Hepatocyte (in vitro differentiated cells): ENCODE measurements around the gene PCDHA1. TPM values are rescaled to one million over a fixed set of nuclear protein-coding genes. Genes with fewer than 3 reads are reported as not detected.
A peak's percentile ranks its signal among the peaks of the same experiment; 100 is the strongest.

ENCODE experiments used
- DNase-seq: peaks from one replicate; pipeline ENCODE4 v3.0.0-alpha.2; 2016; ENCODE audit warnings: low spot score
- H2AFZ ChIP-seq: fragments of 200-600 bp; sonication (generic); 2 replicates; pipeline ENCODE4 v1.6.0; 2016; ENCODE audit warnings: antibody characterized with exemption, mild to moderate bottlenecking
- H3K27ac ChIP-seq: fragments of 200-600 bp; sonication (generic); 2 replicates; pipeline ENCODE4 v1.5.1; 2016; ENCODE audit warnings: mild to moderate bottlenecking
- H3K27me3 ChIP-seq: fragments of 200-600 bp; sonication (generic); 2 replicates; pipeline ENCODE4 v1.6.1; 2016
- H3K36me3 ChIP-seq: fragments of 200-600 bp; sonication (generic); replicated peaks from 2 replicates; pipeline ENCODE4 v1.5.1; 2016; ENCODE audit warnings: low read depth; ENCODE audit not compliant: insufficient read depth
- H3K4me1 ChIP-seq: fragments of 200-600 bp; sonication (generic); 2 replicates; pipeline ENCODE4 v1.5.1; 2016; ENCODE audit warnings: mild to moderate bottlenecking, moderate library complexity; ENCODE audit not compliant: insufficient read depth
- H3K4me2 ChIP-seq: fragments of 200-600 bp; sonication (generic); 2 replicates; pipeline ENCODE4 v1.6.0; 2016
- H3K4me3 ChIP-seq: fragments of 200-600 bp; sonication (generic); 2 replicates; pipeline ENCODE4 v1.5.1; 2016; ENCODE audit warnings: mild to moderate bottlenecking
- H3K79me2 ChIP-seq: fragments of 200-600 bp; sonication (generic); 2 replicates; pipeline ENCODE4 v1.6.0; 2017; ENCODE audit warnings: mild to moderate bottlenecking
- H3K9me2 ChIP-seq: fragments of 200-600 bp; sonication (generic); replicated peaks from 2 replicates; pipeline ENCODE4 v1.6.0; 2017; ENCODE audit warnings: mild to moderate bottlenecking; ENCODE audit not compliant: insufficient read depth
- H3K9me3 ChIP-seq: fragments of 200-600 bp; sonication (generic); 2 replicates; pipeline ENCODE4 v1.5.1; 2016; ENCODE audit warnings: low read depth, mild to moderate bottlenecking
- H4K20me1 ChIP-seq: fragments of 200-600 bp; sonication (generic); 2 replicates; pipeline ENCODE4 v1.6.0; 2016; ENCODE audit warnings: mild to moderate bottlenecking; ENCODE audit not compliant: insufficient read depth, poor library complexity, severe bottlenecking
- EZH2 ChIP-seq: fragments of 200-600 bp; sonication (generic); IDR thresholded peaks from 2 replicates; pipeline ENCODE4 v1.6.1; 2016; ENCODE audit warnings: antibody characterized with exemption, mild to moderate bottlenecking, borderline replicate concordance
- EZH2phosphoT487 ChIP-seq: fragments of 200-600 bp; sonication (generic); IDR thresholded peaks from one replicate; pipeline ENCODE4 v1.6.1; 2018; ENCODE audit warnings: antibody characterized with exemption, mild to moderate bottlenecking, low read depth, moderate library complexity; ENCODE audit not compliant: unreplicated experiment, severe bottlenecking
- WGBS: methylation state at CpG from one replicate; pipeline ENCODE4 v1.1.6; 2016; ENCODE audit warnings: low lambda C conversion rate; ENCODE audit errors: missing lambda C conversion rate; 5-methylcytosine and 5-hydroxymethylcytosine counted together
- polyA plus RNA-seq: library from polyadenylated mRNA; unstranded; fragments of >200 nt; fragmentation: Nextera tagmentation; extraction: Ambion mirVana; gene quantifications from 2 replicates; pipeline ENCODE4 v1.2.1, GENCODE V29; 2016
- total RNA-seq: library from RNA; depleted of rRNA; stranded (reverse); fragments of >200 nt; gene quantifications from 2 replicates; pipeline ENCODE4 v1.2.3, GENCODE V29; 2014
- TF ChIP-seq, protein P1 (sequence below): fragments of 200-600 bp; sonication (generic); IDR thresholded peaks from 2 replicates; pipeline ENCODE4 v1.5.1; 2016; ENCODE audit warnings: antibody characterized with exemption, mild to moderate bottlenecking; ENCODE audit not compliant: poor library complexity

Gene PCDHA1
- total and polyA plus RNA-seq, 2 experiments from 2014 or later, result not detected

DNA sequence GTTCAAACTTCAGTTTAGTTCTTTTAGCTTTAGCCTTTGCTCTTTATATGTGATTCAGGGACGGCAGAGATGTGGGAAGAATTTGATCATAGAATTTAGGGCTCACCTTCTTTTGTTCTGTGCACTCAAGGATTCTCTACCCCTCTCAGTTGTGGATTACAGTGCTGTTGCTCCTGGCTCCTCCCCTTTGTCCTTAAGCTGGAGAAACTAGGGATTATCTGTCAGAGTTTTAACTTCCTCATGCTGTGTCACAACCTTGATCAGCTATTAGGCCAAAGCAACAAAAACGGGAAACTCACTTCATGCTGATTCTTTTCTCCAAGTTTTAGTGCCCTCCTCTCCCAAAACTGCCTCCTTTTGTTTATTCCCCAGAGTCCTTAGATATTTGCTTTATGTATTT, 167.3 kb downstream of the PCDHA1 start:
- Histone ChIP-seq H3K9me2 (no peaks in the 10 kb centered on the region), H4K20me1 (no peaks in the 10 kb centered on the region), H3K4me3 (no peak overlapping the region), H2AFZ (no peak overlapping the region), H3K27ac (no peak overlapping the region), H3K4me2 (no peak overlapping the region), H3K27me3 (no peaks in the 10 kb centered on the region), H3K4me1 (no peaks in the 10 kb centered on the region), H3K36me3 (no peaks in the 10 kb centered on the region), H3K9me3 (no peaks in the 10 kb centered on the region), H3K79me2 (peaks cover 2% of the 10 kb centered on the region)
- TF ChIP-seq, protein P1, sequence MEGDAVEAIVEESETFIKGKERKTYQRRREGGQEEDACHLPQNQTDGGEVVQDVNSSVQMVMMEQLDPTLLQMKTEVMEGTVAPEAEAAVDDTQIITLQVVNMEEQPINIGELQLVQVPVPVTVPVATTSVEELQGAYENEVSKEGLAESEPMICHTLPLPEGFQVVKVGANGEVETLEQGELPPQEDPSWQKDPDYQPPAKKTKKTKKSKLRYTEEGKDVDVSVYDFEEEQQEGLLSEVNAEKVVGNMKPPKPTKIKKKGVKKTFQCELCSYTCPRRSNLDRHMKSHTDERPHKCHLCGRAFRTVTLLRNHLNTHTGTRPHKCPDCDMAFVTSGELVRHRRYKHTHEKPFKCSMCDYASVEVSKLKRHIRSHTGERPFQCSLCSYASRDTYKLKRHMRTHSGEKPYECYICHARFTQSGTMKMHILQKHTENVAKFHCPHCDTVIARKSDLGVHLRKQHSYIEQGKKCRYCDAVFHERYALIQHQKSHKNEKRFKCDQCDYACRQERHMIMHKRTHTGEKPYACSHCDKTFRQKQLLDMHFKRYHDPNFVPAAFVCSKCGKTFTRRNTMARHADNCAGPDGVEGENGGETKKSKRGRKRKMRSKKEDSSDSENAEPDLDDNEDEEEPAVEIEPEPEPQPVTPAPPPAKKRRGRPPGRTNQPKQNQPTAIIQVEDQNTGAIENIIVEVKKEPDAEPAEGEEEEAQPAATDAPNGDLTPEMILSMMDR, result no peak
- no peak for TF ChIP-seq EZH2phosphoT487
- no peak for TF ChIP-seq EZH2
- no peak for DNase-seq
- 52% methylated on average over 2 of the region's 2 CpGs for WGBS

DNA sequence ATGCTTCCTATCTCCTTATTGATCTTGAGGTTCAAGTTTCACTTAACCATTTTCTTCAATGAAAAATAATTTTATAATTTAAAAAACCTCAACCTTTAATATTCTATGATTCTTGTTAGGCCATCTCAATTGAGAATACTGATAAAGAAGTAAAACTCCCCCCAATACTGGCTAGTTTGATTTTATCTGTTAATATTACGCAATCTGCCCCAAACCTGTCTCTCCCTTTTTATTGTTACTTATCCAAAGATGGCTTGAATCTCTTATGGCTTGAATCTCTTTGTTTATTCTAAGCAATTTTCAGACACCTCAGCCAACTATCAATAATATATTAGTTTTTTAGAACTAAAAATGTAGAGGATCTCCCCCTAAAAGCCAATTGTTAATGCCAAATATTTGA, 176.2 kb downstream of the PCDHA1 start:
- H3K4me2 ChIP-seq, result no peak overlapping the region
- no peak overlapping the region for H3K4me3 ChIP-seq
- no peaks in the 10 kb centered on the region for H3K9me2 ChIP-seq
- peaks cover 3% of the 10 kb centered on the region for H3K79me2 ChIP-seq
- no peaks in the 10 kb centered on the region for H3K36me3 ChIP-seq
- H3K27ac ChIP-seq, result no peak overlapping the region
- peaks cover 4% of the 10 kb centered on the region for H3K27me3 ChIP-seq
- H4K20me1 ChIP-seq, result peaks cover 7% of the 10 kb centered on the region
- no peak for TF ChIP-seq EZH2phosphoT487
- TF ChIP-seq EZH2, result no peak
- TF ChIP-seq, protein P1, result no peak
- no peak overlapping the region for H2AFZ ChIP-seq
- 98% methylated on average over 1 of the region's 1 CpG for WGBS
- peaks cover 5% of the 10 kb centered on the region for H3K4me1 ChIP-seq
- H3K9me3 ChIP-seq, result no peaks in the 10 kb centered on the region
- no peak for DNase-seq

DNA sequence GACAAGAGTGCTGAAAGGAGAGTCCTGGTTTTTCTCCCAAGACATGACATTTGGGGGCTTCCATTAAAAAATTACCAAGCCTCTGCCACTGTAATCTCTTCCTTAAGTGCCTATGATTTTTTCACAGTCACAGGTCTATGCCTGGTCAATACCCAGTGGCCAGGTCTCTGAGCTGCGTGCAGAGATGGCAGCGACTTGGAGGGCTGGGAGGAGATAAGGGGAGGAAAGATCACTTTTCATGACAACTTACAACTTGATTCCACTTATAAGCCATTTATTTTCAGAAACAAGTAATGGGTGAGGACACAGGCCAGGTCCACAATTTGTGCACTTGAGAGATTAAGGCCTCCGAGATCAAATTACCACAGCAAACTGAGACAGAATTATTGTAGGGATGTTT, 178.4 kb downstream of the PCDHA1 start:
- Histone ChIP-seq H3K27me3 (peaks cover 4% of the 10 kb centered on the region), H3K36me3 (no peaks in the 10 kb centered on the region), H3K4me2 (no peak overlapping the region), H4K20me1 (peaks cover 10% of the 10 kb centered on the region), H3K27ac (no peak overlapping the region), H3K79me2 (peaks cover 5% of the 10 kb centered on the region), H2AFZ (no peak overlapping the region), H3K9me2 (no peaks in the 10 kb centered on the region), H3K4me1 (peaks cover 5% of the 10 kb centered on the region), H3K9me3 (no peaks in the 10 kb centered on the region), H3K4me3 (no peak overlapping the region)
- no peak for DNase-seq
- 70% methylated on average over 3 of the region's 3 CpGs for WGBS
- TF ChIP-seq EZH2phosphoT487 (no peak), EZH2 (no peak)
- TF ChIP-seq, protein P1, result no peak

DNA sequence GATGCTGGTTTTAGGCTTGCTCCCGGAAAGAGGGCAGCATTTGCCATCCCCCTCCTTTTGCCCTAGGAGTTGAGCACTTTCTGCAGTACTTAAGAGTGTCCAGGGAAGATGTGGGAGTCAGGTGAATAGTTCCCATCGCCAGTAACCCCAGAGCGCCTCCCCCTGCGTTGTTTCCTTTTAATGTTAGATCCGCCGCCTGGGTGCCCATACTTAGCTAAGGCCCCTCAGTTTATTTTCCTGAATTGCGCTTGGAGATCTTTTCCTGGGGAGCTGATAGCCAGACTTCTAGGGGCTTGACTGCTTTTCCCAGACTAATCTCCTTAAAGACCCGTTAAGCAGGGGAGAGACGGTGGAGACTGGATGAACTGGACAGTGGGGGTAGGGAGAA, 180.0 kb downstream of the PCDHA1 start:
- Histone ChIP-seq H3K9me3 (no peaks in the 10 kb centered on the region), H4K20me1 (peaks cover 13% of the 10 kb centered on the region), H3K4me1 (peaks cover 5% of the 10 kb centered on the region), H3K9me2 (no peaks in the 10 kb centered on the region), H3K27me3 (peaks cover 4% of the 10 kb centered on the region), H3K4me2 (peak overlapping the region; percentile 98), H3K79me2 (peaks cover 8% of the 10 kb centered on the region), H3K4me3 (peak overlapping the region; percentile 95), H3K27ac (peak overlapping the region; percentile 80), H2AFZ (peak overlapping the region; percentile 52), H3K36me3 (no peaks in the 10 kb centered on the region)
- TF ChIP-seq, protein P1, result no peak
- no peak for TF ChIP-seq EZH2phosphoT487
- no peak for TF ChIP-seq EZH2
- DNase-seq, result peak; percentile 19
- WGBS, result under 1% methylated on average over 9 of the region's 9 CpGs
